SU-DHL-6 (cell line): ENCODE measurements around the gene RINL.
A peak's percentile ranks its signal among the peaks of the same experiment; 100 is the strongest.
"Not testable (repeated sequence)": the region's sequence is repeated elsewhere in the genome, so short reads cannot be mapped to it uniquely, and the experiment has no call there.

Experiments used
- H2AFZ ChIP-seq: fragments of 200-600 bp; sonication (generic); 2 replicates; pipeline ENCODE4 v1.6.1; 2014; ENCODE audit warnings: low read depth, mild to moderate bottlenecking, moderate library complexity, mixed read lengths, antibody characterized with exemption, low read length; ENCODE audit not compliant: severe bottlenecking
- H3F3A ChIP-seq: fragments of 200-600 bp; shearing (Covaris generic); 2 replicates; pipeline ENCODE4 v1.6.0; 2016; ENCODE audit warnings: antibody characterized with exemption, mild to moderate bottlenecking; ENCODE audit not compliant: insufficient read depth
- H3K27ac ChIP-seq: fragments of 200-600 bp; sonication (generic); 2 replicates; pipeline ENCODE4 v1.5.1; 2016; ENCODE audit warnings: low read depth, mild to moderate bottlenecking, low read length, moderate library complexity, mixed read lengths
- H3K27me3 ChIP-seq: fragments of 200-600 bp; sonication (generic), shearing (Covaris generic); 2 replicates; pipeline ENCODE4 v1.6.0; 2014; ENCODE audit warnings: mild to moderate bottlenecking, low read length
- H3K36me3 ChIP-seq: fragments of 200-600 bp; sonication (generic); 2 replicates; pipeline ENCODE4 v1.6.1; 2014; ENCODE audit warnings: mild to moderate bottlenecking, low read length, mixed read lengths
- H3K4me2 ChIP-seq: fragments of 300-600, 200-600 bp; shearing (Covaris generic), sonication (generic); 2 replicates; pipeline ENCODE4 v1.6.0; 2014; ENCODE audit warnings: low read length, low read depth, mild to moderate bottlenecking; ENCODE audit not compliant: poor library complexity, severe bottlenecking
- H3K4me3 ChIP-seq: fragments of 200-600 bp; sonication (generic); 2 replicates; pipeline ENCODE4 v1.5.1; 2014; ENCODE audit warnings: antibody characterized with exemption, low read length, mild to moderate bottlenecking, mixed read lengths; ENCODE audit not compliant: insufficient read depth, poor library complexity, severe bottlenecking
- H3K79me2 ChIP-seq: fragments of 200-600 bp; sonication (generic); 2 replicates; pipeline ENCODE4 v1.6.1; 2014; ENCODE audit warnings: mild to moderate bottlenecking, low read length, moderate library complexity; ENCODE audit not compliant: insufficient read depth
- H3K9ac ChIP-seq: fragments of 200-600 bp; sonication (generic); 2 replicates; pipeline ENCODE4 v1.7.0; 2014; ENCODE audit warnings: mild to moderate bottlenecking, low read length
- H3K9me2 ChIP-seq: fragments of 200-600 bp; sonication (generic); replicated peaks from 2 replicates; pipeline ENCODE4 v1.6.1; 2014; ENCODE audit warnings: low read length; ENCODE audit not compliant: insufficient read depth
- H3K9me3 ChIP-seq: fragments of 200-600 bp; sonication (generic); 2 replicates; pipeline ENCODE4 v1.6.1; 2014; ENCODE audit warnings: low read length, mixed read lengths; ENCODE audit not compliant: insufficient read depth
- H4K20me1 ChIP-seq: fragments of 200-600 bp; sonication (generic); 2 replicates; pipeline ENCODE4 v1.6.1; 2014; ENCODE audit warnings: low read depth, mild to moderate bottlenecking, antibody characterized with exemption, low read length, moderate library complexity, mixed read lengths
- EZH2phosphoT487 ChIP-seq: fragments of 200-600 bp; sonication (generic), shearing (Covaris generic); conservative IDR thresholded peaks from 2 replicates; pipeline ENCODE4 v1.6.1; 2018; ENCODE audit warnings: mild to moderate bottlenecking, antibody characterized with exemption, low read length, moderate library complexity, mixed read lengths
- TF ChIP-seq, protein P1 (sequence below): fragments of 200-600 bp; sonication (generic); IDR thresholded peaks from one replicate; pipeline ENCODE4 v1.5.1; 2017; ENCODE audit warnings: antibody characterized with exemption, mild to moderate bottlenecking, low read length, moderate library complexity; ENCODE audit not compliant: insufficient read depth, poor library complexity, severe bottlenecking

Gene RINL

GRCh38 chr19:38879400-38879751 is 1.3 kb upstream of the RINL start:
- H3K4me2 ChIP-seq: peak overlapping the region; percentile 84
- H3K79me2 ChIP-seq: no peaks in the 10 kb centered on the region
- H3K9ac ChIP-seq: peak overlapping the region; percentile 77; the same call in 1 of the 2 replicates
- H3K4me3 ChIP-seq: no peak overlapping the region
- peaks cover 26% of the 10 kb centered on the region for H3F3A ChIP-seq
- TF ChIP-seq EZH2phosphoT487: no peak
- TF ChIP-seq, protein P1, sequence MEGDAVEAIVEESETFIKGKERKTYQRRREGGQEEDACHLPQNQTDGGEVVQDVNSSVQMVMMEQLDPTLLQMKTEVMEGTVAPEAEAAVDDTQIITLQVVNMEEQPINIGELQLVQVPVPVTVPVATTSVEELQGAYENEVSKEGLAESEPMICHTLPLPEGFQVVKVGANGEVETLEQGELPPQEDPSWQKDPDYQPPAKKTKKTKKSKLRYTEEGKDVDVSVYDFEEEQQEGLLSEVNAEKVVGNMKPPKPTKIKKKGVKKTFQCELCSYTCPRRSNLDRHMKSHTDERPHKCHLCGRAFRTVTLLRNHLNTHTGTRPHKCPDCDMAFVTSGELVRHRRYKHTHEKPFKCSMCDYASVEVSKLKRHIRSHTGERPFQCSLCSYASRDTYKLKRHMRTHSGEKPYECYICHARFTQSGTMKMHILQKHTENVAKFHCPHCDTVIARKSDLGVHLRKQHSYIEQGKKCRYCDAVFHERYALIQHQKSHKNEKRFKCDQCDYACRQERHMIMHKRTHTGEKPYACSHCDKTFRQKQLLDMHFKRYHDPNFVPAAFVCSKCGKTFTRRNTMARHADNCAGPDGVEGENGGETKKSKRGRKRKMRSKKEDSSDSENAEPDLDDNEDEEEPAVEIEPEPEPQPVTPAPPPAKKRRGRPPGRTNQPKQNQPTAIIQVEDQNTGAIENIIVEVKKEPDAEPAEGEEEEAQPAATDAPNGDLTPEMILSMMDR: no peak
- no peaks in the 10 kb centered on the region for H3K27me3 ChIP-seq
- H3K9me2 ChIP-seq: no peaks in the 10 kb centered on the region
- H2AFZ ChIP-seq: no peak overlapping the region
- no peak overlapping the region; the same call in 1 of the 2 replicates for H3K27ac ChIP-seq
- no peaks in the 10 kb centered on the region for H3K36me3 ChIP-seq
- no peaks in the 10 kb centered on the region for H3K9me3 ChIP-seq
- H4K20me1 ChIP-seq: no peaks in the 10 kb centered on the region

- Histone ChIP-seq H3K9me3 (no peaks in the 10 kb centered on the region), H3K27ac (peak overlapping the region; percentile 94), H3F3A (peaks cover 26% of the 10 kb centered on the region), H3K9me2 (no peaks in the 10 kb centered on the region), H3K4me2 (peak overlapping the region; percentile 84), H3K36me3 (no peaks in the 10 kb centered on the region), H3K9ac (peak overlapping the region; percentile 77), H4K20me1 (no peaks in the 10 kb centered on the region), H3K4me3 (peak overlapping the region; percentile 47), H3K27me3 (no peaks in the 10 kb centered on the region), H3K79me2 (no peaks in the 10 kb centered on the region), H2AFZ (peak overlapping the region; percentile 59)
- TF ChIP-seq, protein P1: peak; percentile 38
- TF ChIP-seq EZH2phosphoT487: no peak
Observed at GRCh38 chr19:38878575-38879399, 712 bp upstream of the RINL start.

GRCh38 chr19:38875656-38876395 is 2.2 kb downstream of the RINL start:
- TF ChIP-seq EZH2phosphoT487: no peak
- TF ChIP-seq, protein P1: no peak
- Histone ChIP-seq H3K79me2 (no peaks in the 10 kb centered on the region), H3K4me3 (no peak overlapping the region), H3K4me2 (no peak overlapping the region), H3K9me3 (no peaks in the 10 kb centered on the region), H3K9me2 (no peaks in the 10 kb centered on the region), H2AFZ (no peak overlapping the region), H3K27me3 (no peaks in the 10 kb centered on the region), H3K9ac (no peak overlapping the region), H3K27ac (no peak overlapping the region), H4K20me1 (no peaks in the 10 kb centered on the region), H3K36me3 (no peaks in the 10 kb centered on the region), H3F3A (peaks cover 32% of the 10 kb centered on the region)

DNA sequence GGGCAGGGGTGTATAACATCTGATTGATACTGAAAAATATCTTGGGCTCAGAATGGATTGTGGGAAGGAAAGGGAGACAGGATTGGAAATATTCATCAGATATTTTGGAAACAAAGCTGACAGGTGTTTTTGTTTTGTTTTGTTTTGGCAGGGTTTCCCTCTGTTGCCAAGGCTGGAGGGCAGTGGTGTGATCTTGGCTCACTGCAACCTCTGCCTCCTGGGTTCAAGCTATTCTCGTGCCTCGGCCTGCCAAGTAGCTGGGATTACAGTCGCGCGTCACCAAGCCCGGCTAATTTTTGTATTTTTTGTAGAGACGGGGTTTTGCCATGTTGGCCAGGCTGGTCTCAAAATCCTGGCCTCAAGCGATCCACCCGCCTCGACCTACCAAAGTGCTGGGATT is 4.7 kb downstream of the RINL start:
- H4K20me1 ChIP-seq, H3K36me3 ChIP-seq, H3K9me2 ChIP-seq, H3K4me3 ChIP-seq, H3K9ac ChIP-seq, H3K79me2 ChIP-seq, H3K27me3 ChIP-seq, H3K4me2 ChIP-seq, H3K9me3 ChIP-seq, H2AFZ ChIP-seq, H3K27ac ChIP-seq: not testable (repeated sequence)
- H3F3A ChIP-seq: peaks cover 32% of the 10 kb centered on the region
